COR-L47 (cell line): Measurements from ENCODE around the gene GGT1.
"Not testable (repeated sequence)": the region's sequence is repeated elsewhere in the genome, so short reads cannot be mapped to it uniquely, and the experiment has no call there.

Experiments
- DNase-seq: peaks from one replicate; lab custom pipeline; 2025; lab: John Stamatoyannopoulos, UW

GGT1 gene

DNA sequence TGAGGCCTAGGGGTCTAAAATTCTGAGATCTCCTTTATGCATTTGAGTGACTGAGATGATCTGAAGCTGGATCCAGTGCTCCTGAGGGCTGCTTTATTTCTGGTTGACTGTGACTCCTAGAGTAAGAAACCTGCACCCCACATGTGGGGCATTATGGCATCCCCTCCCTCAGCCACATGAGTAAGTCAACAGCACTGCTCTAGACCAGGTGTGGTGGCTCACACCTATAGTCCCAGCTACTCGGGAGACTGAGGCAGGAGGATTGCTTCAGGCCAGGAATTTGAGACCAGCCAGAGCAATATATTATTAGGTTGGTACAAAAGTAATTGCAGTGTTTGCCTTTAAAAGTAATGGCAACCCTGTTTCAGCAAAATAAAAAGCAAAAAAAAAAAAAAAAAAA lies 39.3 kb downstream of the GGT1 start:
- not testable (repeated sequence) for DNase-seq

DNA sequence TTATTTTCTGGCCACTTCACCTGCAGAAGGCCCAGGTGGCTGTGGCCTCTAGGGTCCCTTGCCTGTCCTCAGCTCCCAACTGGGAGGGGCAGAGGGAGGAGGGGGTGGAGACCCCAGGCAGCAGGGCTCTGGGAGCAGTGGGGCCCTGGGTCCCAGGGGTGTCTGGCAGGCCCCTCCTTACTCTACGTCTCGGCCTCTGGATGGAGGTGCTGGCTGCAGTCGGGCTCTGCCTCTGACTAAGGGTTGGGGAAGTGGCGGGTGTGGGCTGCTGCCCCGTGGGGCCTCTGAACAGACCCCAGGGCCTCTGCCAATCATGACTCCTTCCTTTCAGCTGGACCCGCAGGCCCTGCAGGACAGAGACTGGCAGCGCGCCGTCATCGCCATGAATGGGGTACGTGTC lies 41.4 kb downstream of the GGT1 start:
- DNase-seq: not testable (repeated sequence)

DNA sequence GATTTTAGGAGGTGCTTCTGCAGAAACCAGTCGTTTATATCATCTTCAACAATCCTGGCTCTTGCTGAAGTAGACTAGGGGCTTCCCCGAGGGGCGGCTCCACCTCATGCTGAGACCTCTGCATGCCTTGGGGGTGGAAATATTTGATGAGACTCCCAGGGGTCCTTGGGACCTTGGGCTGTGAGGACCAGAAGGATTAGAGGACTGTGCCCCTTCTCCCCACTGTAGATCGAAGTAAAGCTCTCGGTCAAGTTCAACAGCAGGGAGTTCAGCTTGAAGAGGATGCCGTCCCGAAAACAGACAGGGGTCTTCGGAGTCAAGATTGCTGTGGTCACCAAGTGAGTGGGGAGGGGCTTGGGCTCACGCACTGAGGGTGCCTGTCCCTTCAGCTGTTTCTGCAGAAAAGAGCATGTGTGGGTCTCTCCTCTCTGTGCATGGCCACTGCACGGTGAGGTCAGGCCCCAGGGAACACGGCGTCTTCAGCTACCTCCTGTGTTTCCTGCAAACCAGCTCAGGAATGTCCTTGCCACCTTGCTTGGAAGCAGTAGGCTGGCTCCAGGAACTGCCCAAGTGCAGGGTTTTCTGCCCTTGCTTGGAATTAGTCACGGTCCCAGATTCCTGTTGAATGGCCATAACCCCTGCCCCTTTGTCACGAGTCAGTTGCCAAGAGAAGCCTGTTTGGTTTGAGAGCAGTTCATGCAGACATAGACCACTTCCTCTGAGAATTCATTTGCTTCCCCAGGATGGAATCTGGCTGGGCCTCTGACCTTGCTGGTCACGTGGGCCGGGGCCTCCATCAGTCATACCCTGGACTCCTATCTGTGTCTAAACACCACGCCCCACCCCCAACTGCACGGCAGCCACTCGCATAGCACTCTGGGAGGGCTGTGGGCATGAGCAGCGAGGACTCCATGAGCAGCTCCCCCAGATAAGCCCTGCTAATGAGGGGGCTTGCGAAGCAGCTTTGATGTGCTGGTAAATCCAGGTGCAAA lies 42.7 kb downstream of the GGT1 start:
- not testable (repeated sequence) for DNase-seq

DNA sequence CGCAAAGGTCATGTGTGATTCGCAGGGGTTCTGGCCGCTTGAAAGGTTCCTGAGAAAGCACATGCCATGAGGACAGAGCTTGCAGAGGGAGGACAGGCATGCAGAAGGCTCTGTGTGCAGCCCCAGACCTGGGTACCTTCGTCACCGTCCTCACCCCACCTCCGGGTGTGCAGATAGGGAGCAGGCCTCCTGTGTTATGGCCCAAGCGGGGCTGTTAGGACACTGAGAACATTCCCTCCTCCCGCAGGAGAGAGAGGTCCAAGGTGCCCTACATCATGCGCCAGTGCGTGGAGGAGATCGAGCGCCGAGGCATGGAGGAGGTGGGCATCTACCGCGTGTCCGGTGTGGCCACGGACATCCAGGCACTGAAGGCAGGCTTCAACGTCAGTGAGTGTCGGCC lies 43.8 kb downstream of the GGT1 start:
- not testable (repeated sequence) for DNase-seq

DNA sequence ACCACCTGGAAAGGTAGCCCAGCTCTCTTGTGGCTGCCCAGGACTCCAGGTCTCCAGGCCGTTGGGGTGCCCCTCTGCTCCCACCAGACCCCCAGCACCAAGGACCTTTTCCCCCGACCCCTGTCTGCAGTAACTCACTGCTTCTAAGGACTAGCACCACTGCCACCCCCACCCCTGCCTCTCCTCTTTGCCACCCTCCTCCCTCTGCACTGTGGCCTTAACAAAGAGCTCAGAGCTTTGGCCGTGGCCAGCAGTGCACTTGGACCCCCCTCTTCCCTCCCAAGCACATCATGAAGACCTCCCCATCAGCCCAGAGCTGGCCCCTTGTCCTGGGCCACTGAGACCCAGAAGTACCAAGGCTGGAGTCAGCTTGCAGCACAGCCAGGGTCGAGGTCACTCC lies 46.4 kb downstream of the GGT1 start:
- DNase-seq: not testable (repeated sequence)

DNA sequence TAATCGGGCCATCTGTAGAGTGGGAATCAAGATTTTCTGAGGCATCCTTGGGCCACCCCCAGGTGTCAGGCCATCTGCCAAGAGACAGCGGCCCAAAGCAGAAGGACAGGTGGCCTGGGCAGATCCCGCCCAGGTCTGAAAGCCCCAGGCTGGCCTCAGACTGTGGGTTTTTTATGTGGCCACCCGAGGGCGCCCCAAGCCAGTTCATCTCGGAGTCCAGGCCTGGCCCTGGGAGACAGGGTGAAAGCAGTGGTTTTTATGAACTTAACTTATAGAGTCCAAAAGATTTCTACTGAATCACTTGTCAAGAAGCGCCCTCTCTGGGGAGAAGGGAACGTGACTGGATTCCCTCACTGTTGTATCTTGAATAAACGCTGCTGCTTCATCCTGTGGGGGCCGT lies 47.9 kb downstream of the GGT1 start:
- not testable (repeated sequence) for DNase-seq

DNA sequence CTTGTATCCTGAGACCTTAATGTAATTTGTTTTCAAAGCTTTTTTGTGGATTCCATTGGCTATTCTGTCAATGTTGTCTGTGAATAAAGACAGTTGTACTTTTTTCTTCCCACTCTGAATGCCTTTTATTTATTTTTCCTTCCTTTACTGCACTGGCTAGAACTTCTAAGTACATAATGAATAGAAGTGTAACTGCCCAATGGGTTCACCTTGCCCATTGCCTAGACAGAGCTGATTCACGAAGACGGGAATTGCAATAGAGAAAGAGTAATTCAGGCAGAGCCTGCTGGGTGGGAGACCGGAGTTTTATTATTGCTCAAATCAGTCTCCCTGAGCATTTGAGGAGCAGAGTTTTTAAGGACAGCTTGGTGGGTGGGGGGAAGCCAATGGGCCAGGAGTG lies 62.4 kb downstream of the GGT1 start:
- not testable (repeated sequence) for DNase-seq

DNA sequence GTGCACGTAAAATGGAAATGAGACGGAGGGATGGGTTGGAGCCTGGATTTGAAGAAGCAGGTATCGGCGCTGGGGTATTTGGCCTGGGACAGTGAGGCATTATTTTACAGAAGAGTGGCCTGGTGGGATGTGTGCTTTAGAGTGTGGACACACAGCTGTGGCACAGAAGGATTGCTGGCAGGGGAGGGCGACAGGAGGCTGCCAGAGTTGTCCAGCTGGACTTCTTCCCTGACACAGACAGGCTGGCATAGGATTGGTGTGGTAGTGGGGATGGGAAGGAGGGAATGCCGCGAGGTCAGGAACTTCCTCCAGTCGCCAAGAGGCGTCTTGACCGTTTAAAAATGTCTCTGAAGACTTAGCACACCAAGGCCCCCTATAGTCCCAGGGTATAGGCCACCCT lies 64.9 kb downstream of the GGT1 start:
- DNase-seq: not testable (repeated sequence)

DNA sequence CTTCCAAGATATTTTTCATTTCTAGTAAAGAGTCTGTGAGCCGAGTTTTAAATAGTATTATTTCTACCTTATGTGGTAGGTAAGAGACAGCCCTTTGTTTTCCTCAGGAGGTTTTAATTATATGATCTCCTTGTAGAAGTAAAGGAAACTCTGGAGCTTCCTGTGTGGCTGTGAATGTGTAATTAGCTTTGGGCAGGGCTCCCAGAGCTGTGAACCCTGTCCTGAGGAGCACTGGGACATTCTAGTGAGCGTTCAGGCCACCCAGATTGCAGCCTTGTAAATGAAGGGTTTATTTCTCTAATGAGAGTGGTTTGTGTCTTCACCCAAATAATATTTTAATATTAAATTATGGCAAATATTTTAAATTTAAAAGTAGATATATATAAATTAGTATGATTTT lies 69.5 kb downstream of the GGT1 start:
- not testable (repeated sequence) for DNase-seq
